Measurements from ENCODE around the gene SLC17A4.

DNA sequence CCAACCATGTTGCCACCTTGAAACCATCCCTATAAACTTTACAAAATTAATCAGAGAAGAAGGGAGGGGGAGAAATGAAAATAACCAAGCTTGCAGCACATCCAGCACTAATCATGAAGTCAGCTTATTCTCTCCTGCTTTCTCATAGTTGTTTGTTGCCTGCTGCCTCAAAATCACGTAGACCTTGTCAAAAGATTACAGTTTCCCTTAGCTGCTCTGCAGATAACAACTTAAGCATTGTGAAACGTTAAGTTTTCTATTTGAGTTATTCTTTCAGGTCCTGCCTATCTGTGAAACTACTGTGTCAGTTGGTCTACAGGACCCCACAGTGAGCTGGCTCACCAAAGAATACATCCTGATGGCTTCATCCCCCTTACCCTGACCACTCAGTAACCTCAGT is 32.9 kb downstream of the SLC17A4 start:
- TF ChIP-seq, protein P1, sequence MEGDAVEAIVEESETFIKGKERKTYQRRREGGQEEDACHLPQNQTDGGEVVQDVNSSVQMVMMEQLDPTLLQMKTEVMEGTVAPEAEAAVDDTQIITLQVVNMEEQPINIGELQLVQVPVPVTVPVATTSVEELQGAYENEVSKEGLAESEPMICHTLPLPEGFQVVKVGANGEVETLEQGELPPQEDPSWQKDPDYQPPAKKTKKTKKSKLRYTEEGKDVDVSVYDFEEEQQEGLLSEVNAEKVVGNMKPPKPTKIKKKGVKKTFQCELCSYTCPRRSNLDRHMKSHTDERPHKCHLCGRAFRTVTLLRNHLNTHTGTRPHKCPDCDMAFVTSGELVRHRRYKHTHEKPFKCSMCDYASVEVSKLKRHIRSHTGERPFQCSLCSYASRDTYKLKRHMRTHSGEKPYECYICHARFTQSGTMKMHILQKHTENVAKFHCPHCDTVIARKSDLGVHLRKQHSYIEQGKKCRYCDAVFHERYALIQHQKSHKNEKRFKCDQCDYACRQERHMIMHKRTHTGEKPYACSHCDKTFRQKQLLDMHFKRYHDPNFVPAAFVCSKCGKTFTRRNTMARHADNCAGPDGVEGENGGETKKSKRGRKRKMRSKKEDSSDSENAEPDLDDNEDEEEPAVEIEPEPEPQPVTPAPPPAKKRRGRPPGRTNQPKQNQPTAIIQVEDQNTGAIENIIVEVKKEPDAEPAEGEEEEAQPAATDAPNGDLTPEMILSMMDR (conservative IDR thresholded peaks at IDR 0.05; ENCODE audit: low read length), result no peak
- no peak for TF ChIP-seq EZH2phosphoT487 (IDR thresholded peaks at IDR 0.05; ENCODE audit: borderline replicate concordance)

All from Loucy (cell line).